ENCODE results near the gene TOM1.

TOM1 gene

GRCh38 chr22:35299673-35300499 lies at the start of gene TOM1:
Gene TOM1, plus strand, starts transcription at chr22:35299894. Its CDS starts 35 bp downstream, at chr22:35299929.
- DNase-seq (ENCODE audit: low spot score): peak; percentile 98

- no peak for DNase-seq (ENCODE audit: low spot score)
Observed at GRCh38 chr22:35250156-35250555, 49.5 kb upstream of the TOM1 start.

GRCh38 chr22:35253946-35254345 lies 45.7 kb upstream of the TOM1 start:
- DNase-seq (ENCODE audit: low spot score): no peak

GRCh38 chr22:35257002-35257320 lies 42.7 kb upstream of the TOM1 start:
- DNase-seq (ENCODE audit: low spot score): no peak

- DNase-seq (ENCODE audit: low spot score): peak; percentile 89
Observed at GRCh38 chr22:35257321-35258190, 42.1 kb upstream of the TOM1 start, which contains the start of gene HMGXB4. Gene HMGXB4, plus strand, starts transcription at chr22:35257493. Its CDS starts 4,898 bp downstream, at chr22:35262391.

GRCh38 chr22:35258191-35258988 lies 41.3 kb upstream of the TOM1 start:
- DNase-seq (ENCODE audit: low spot score): no peak

- DNase-seq (ENCODE audit: low spot score): no peak
Observed at GRCh38 chr22:35264986-35265385, 34.7 kb upstream of the TOM1 start.

GRCh38 chr22:35266277-35266676 lies 33.4 kb upstream of the TOM1 start:
- no peak for DNase-seq (ENCODE audit: low spot score)

- DNase-seq (ENCODE audit: low spot score): no peak
Observed at GRCh38 chr22:35269630-35270029, 30.1 kb upstream of the TOM1 start.

- DNase-seq (ENCODE audit: low spot score): no peak
Observed at GRCh38 chr22:35274154-35274871, 25.4 kb upstream of the TOM1 start.

GRCh38 chr22:35275580-35275979 lies 24.1 kb upstream of the TOM1 start:
- no peak for DNase-seq (ENCODE audit: low spot score)

GRCh38 chr22:35276019-35276418 lies 23.7 kb upstream of the TOM1 start:
- no peak for DNase-seq (ENCODE audit: low spot score)

- no peak for DNase-seq (ENCODE audit: low spot score)
Observed at GRCh38 chr22:35288116-35288515, 11.6 kb upstream of the TOM1 start.

GRCh38 chr22:35292786-35293185 lies 6.9 kb upstream of the TOM1 start:
- no peak for DNase-seq (ENCODE audit: low spot score)

- DNase-seq (ENCODE audit: low spot score): no peak
Observed at GRCh38 chr22:35296051-35296450, 3.6 kb upstream of the TOM1 start.

- DNase-seq (ENCODE audit: low spot score): peak; percentile 59
Observed at GRCh38 chr22:35299217-35299672, 449 bp upstream of the TOM1 start.

- DNase-seq (ENCODE audit: low spot score): no peak
Observed at GRCh38 chr22:35301372-35301874, 1.7 kb downstream of the TOM1 start.

- no peak for DNase-seq (ENCODE audit: low spot score)
Observed at GRCh38 chr22:35303029-35303624, 3.4 kb downstream of the TOM1 start.

- DNase-seq (ENCODE audit: low spot score): no peak
Observed at GRCh38 chr22:35305525-35306070, 5.9 kb downstream of the TOM1 start.

GRCh38 chr22:35306350-35306967 lies 6.8 kb downstream of the TOM1 start:
- no peak for DNase-seq (ENCODE audit: low spot score)

Data from Ammon's horn (tissue), 1 donor.